ENCODE measurements around the gene RHOU. TPM values are rescaled to one million over a fixed set of nuclear protein-coding genes. Genes with fewer than 3 reads are reported as not detected.

Gene RHOU
- total and polyA plus RNA-seq, 2 of the 13 experiments (the other 11 are each of a cell fraction or from before 2014, with no cell fraction given), result 11.9 to 18.5 TPM

GRCh38 chr1:228742281-228742860 is 7.1 kb downstream of the RHOU start:
- ATAC-seq, result no peak
- intact Hi-C loops (cut with micrococcal nuclease; ENCODE audit: unreplicated experiment) (no loop called here), in situ Hi-C loops (cut with HindIII; ENCODE audit: extremely low pct_ligation_motif_present, low pct_unique_long_range_greater_than_20kb) (no loop called here)
- Histone ChIP-seq H3K4me3 (replicated peaks in 1 of 3; ENCODE audit: insufficient read depth in 1 of 3, low read depth in 2 of 3, low read length in 3 of 3) (no peak overlapping the region), H3K9me3 (ENCODE audit: low read length) (no peaks in the 10 kb centered on the region), H3K79me2 (ENCODE audit: insufficient read depth, low read length) (peaks cover 18% of the 10 kb centered on the region), H2AFZ (ENCODE audit: low read length) (no peak overlapping the region), H3K27ac (ENCODE audit: extremely low read length, insufficient read depth, low read length) (no peak overlapping the region), H3K27me3 (ENCODE audit: control insufficient read depth in 1 of 2, insufficient read depth in 2 of 2, low read length in 2 of 2) (no peaks in the 10 kb centered on the region), H3K9ac (ENCODE audit: insufficient read depth, low read depth, low read length) (no peak overlapping the region), H3K4me2 (ENCODE audit: low read depth, low read length) (no peak overlapping the region), H4K20me1 (ENCODE audit: insufficient read depth, low read length) (no peaks in the 10 kb centered on the region), H3K4me1 (ENCODE audit: insufficient read depth, low read length) (peaks cover 39% of the 10 kb centered on the region), H3K36me3 (replicated peaks in 1 of 2; ENCODE audit: control insufficient read depth in 1 of 2, insufficient read depth in 2 of 2, low read length in 2 of 2) (peaks cover 21 to 43% of the 10 kb centered on the region in 2 experiments)
- no TSS peak for BruUV-seq (replicated peaks)
- TF ChIP-seq ZNF660 (CRISPR knock-in tag; IDR thresholded peaks at IDR 0.05; ENCODE audit: borderline replicate concordance, low read depth) (no peak), FOXA1 (IDR thresholded peaks at IDR 0.05) (no peak), FOXA1 (CRISPR knock-in tag; IDR thresholded peaks at IDR 0.05) (no peak), DMAP1 (CRISPR knock-in tag; IDR thresholded peaks at IDR 0.05) (no peak), ZNF549 (CRISPR knock-in tag; IDR thresholded peaks at IDR 0.05) (no peak), NFYB (CRISPR knock-in tag; IDR thresholded peaks at IDR 0.05) (no peak), SIN3B (IDR thresholded peaks at IDR 0.05; ENCODE audit: low read length) (no peak), MTF1 (CRISPR knock-in tag; IDR thresholded peaks at IDR 0.05) (no peak), ZZZ3 (CRISPR knock-in tag; IDR thresholded peaks at IDR 0.05; ENCODE audit: borderline replicate concordance) (no peak), ZKSCAN8 (CRISPR knock-in tag; IDR thresholded peaks at IDR 0.05; ENCODE audit: borderline replicate concordance) (no peak), ZNF180 (CRISPR knock-in tag; IDR thresholded peaks at IDR 0.05; ENCODE audit: borderline replicate concordance, low read depth) (no peak), ZNF850 (CRISPR knock-in tag; conservative IDR thresholded peaks at IDR 0.05) (no peak), ZBTB21 (CRISPR knock-in tag; IDR thresholded peaks at IDR 0.05) (no peak), RELA (CRISPR knock-in tag; IDR thresholded peaks at IDR 0.05) (no peak), GABPA (IDR thresholded peaks at IDR 0.05; ENCODE audit: low read depth, low read length) (no peak), GABPA (CRISPR knock-in tag; IDR thresholded peaks at IDR 0.05; ENCODE audit: low read depth) (no peak), KDM4B (CRISPR knock-in tag; IDR thresholded peaks at IDR 0.05) (no peak), ZFYVE20 (CRISPR knock-in tag; IDR thresholded peaks at IDR 0.05; ENCODE audit: borderline replicate concordance, low read depth) (no peak), YEATS2 (CRISPR knock-in tag; IDR thresholded peaks at IDR 0.05; ENCODE audit: borderline replicate concordance) (no peak)
- TF ChIP-seq, protein P1, sequence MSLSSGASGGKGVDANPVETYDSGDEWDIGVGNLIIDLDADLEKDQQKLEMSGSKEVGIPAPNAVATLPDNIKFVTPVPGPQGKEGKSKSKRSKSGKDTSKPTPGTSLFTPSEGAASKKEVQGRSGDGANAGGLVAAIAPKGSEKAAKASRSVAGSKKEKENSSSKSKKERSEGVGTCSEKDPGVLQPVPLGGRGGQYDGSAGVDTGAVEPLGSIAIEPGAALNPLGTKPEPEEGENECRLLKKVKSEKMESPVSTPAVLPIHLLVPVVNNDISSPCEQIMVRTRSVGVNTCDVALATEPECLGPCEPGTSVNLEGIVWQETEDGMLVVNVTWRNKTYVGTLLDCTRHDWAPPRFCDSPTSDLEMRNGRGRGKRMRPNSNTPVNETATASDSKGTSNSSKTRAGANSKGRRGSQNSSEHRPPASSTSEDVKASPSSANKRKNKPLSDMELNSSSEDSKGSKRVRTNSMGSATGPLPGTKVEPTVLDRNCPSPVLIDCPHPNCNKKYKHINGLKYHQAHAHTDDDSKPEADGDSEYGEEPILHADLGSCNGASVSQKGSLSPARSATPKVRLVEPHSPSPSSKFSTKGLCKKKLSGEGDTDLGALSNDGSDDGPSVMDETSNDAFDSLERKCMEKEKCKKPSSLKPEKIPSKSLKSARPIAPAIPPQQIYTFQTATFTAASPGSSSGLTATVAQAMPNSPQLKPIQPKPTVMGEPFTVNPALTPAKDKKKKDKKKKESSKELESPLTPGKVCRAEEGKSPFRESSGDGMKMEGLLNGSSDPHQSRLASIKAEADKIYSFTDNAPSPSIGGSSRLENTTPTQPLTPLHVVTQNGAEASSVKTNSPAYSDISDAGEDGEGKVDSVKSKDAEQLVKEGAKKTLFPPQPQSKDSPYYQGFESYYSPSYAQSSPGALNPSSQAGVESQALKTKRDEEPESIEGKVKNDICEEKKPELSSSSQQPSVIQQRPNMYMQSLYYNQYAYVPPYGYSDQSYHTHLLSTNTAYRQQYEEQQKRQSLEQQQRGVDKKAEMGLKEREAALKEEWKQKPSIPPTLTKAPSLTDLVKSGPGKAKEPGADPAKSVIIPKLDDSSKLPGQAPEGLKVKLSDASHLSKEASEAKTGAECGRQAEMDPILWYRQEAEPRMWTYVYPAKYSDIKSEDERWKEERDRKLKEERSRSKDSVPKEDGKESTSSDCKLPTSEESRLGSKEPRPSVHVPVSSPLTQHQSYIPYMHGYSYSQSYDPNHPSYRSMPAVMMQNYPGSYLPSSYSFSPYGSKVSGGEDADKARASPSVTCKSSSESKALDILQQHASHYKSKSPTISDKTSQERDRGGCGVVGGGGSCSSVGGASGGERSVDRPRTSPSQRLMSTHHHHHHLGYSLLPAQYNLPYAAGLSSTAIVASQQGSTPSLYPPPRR (CRISPR knock-in tag; IDR thresholded peaks at IDR 0.05; ENCODE audit: borderline replicate concordance), result no peak
- TF ChIP-seq, protein P2, sequence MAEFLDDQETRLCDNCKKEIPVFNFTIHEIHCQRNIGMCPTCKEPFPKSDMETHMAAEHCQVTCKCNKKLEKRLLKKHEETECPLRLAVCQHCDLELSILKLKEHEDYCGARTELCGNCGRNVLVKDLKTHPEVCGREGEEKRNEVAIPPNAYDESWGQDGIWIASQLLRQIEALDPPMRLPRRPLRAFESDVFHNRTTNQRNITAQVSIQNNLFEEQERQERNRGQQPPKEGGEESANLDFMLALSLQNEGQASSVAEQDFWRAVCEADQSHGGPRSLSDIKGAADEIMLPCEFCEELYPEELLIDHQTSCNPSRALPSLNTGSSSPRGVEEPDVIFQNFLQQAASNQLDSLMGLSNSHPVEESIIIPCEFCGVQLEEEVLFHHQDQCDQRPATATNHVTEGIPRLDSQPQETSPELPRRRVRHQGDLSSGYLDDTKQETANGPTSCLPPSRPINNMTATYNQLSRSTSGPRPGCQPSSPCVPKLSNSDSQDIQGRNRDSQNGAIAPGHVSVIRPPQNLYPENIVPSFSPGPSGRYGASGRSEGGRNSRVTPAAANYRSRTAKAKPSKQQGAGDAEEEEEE (CRISPR knock-in tag; IDR thresholded peaks at IDR 0.05; ENCODE audit: borderline replicate concordance), result no peak
- ChIA-PET CTCF (ENCODE audit: low intra/inter-chr PET ratio, low total read pairs) (no interaction called here), POLR2A (no interaction called here)
- no peak for DNase-seq (ENCODE audit: low spot score)
- WGBS (ENCODE audit: low lambda C conversion rate), result 97% methylated on average over 8 of the region's 8 CpGs
- FAIRE-seq, result no peak

Data from HepG2 (cell line).